ENCODE data around the gene GABBR2.

- TF ChIP-seq CTCF (conservative IDR thresholded peaks at IDR 0.05) (no peak), EZH2 (IDR thresholded peaks at IDR 0.05; ENCODE audit: low read depth) (no peak)
Measured at GRCh38 chr9:98264516-98264915, 444.2 kb downstream of the GABBR2 start.
